HG03025 (cell line): ENCODE data around the gene BDH2.

Experiments
- ATAC-seq: cut with Tn5 transposase; IDR thresholded peaks from one replicate; pipeline ENCODE4 v1.9.1; 2021; ENCODE audit warnings: mild to moderate bottlenecking, moderate library complexity; ENCODE audit not compliant: unreplicated experiment, low FRiP score

Gene BDH2

GRCh38 chr4:103032574-103032973, 67.1 kb downstream of the BDH2 start:
- no peak for ATAC-seq

DNA sequence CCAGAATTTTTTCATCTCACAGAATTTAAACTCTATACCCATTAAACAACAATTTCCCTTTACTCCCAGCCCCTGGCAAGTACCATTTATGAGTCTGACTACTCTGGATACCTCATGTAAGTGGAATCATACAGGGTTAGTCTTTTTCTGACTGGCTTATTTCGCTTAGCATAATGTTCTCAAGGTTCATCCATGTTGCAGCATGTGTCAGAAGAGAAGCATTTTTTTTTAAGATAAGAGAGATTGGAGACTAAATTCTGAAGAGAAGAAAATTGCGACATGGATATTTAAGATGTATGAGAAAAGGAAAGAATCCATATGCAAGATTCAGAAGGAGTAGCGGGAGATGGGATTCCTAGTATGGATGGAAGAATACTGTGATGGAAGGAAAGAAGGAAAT, 68.8 kb downstream of the BDH2 start:
- no peak for ATAC-seq

GRCh38 chr4:103029300-103029699, 70.3 kb downstream of the BDH2 start:
- ATAC-seq = no peak
